ENCODE data around the gene SLC26A11.

DNA sequence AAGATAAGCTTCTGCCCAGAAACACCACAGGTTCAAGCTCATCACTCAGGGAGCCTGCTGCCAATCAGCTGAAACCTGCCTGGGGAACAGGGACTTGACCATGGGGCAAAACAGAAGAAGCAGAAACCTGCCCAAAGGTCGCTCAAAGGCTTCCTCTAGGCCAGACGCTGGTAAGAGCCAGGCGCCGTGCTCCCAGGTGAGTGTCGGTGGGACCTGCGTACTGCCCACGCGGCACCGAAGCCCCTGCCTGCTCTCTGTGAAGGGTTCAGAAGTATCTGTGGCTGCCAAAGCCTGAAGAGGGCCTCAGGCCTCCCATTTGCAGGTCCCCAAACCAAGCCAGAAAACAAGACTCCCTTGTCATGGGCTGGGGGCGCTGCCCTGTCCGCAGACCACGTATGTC lies 10.5 kb upstream of the SLC26A11 start:
- TF ChIP-seq, protein P1, sequence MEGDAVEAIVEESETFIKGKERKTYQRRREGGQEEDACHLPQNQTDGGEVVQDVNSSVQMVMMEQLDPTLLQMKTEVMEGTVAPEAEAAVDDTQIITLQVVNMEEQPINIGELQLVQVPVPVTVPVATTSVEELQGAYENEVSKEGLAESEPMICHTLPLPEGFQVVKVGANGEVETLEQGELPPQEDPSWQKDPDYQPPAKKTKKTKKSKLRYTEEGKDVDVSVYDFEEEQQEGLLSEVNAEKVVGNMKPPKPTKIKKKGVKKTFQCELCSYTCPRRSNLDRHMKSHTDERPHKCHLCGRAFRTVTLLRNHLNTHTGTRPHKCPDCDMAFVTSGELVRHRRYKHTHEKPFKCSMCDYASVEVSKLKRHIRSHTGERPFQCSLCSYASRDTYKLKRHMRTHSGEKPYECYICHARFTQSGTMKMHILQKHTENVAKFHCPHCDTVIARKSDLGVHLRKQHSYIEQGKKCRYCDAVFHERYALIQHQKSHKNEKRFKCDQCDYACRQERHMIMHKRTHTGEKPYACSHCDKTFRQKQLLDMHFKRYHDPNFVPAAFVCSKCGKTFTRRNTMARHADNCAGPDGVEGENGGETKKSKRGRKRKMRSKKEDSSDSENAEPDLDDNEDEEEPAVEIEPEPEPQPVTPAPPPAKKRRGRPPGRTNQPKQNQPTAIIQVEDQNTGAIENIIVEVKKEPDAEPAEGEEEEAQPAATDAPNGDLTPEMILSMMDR (IDR thresholded peaks at IDR 0.05), result no peak
- TF ChIP-seq POLR2A (IDR thresholded peaks at IDR 0.05), result no peak
